NB4 (cell line): ENCODE data around the gene SPP1.
A peak's percentile ranks its signal among the peaks of the same experiment; 100 is the strongest.

Experiments used
- DNase-seq: peaks from one replicate; pipeline ENCODE4 v3.0.0; 2010; ENCODE audit warnings: low read depth
- H3K4me3 ChIP-seq: one replicate; pipeline ENCODE4 v1.5.1; 2011; ENCODE audit warnings: mild to moderate bottlenecking, low read depth, low read length, moderate library complexity
- CTCF ChIP-seq: IDR thresholded peaks from one replicate; pipeline ENCODE4 v1.5.1; 2012; ENCODE audit warnings: low read depth, low read length
- MAX ChIP-seq: IDR thresholded peaks from 2 replicates; pipeline ENCODE4 v1.6.1; 2011; ENCODE audit warnings: low read depth, low read length
- MYC ChIP-seq: IDR thresholded peaks from 2 replicates; pipeline ENCODE4 v1.6.1; 2011; ENCODE audit warnings: low read depth, low read length
- POLR2A ChIP-seq: IDR thresholded peaks from 2 replicates; pipeline ENCODE4 v1.6.1; 2011; ENCODE audit warnings: mild to moderate bottlenecking; ENCODE audit not compliant: insufficient read length; ENCODE audit errors: extremely low read depth

SPP1 gene

GRCh38 chr4:87975466-87975865 is at the start of gene SPP1:
Gene SPP1 (plus strand): TSS chr4:87975714. CDS start chr4:87976896, 1,182 bp downstream.
- peak; percentile 92 for DNase-seq
- TF ChIP-seq MAX = peak; percentile 61; the same call in 1 of the 2 replicates
- peak; percentile 57 for TF ChIP-seq MYC
- no peak for TF ChIP-seq POLR2A
- no peak for TF ChIP-seq CTCF
- H3K4me3 ChIP-seq = peak within 1 kb of the TSS; percentile 46

- TF ChIP-seq POLR2A = no peak
- no peak for TF ChIP-seq MAX
- no peak for TF ChIP-seq CTCF
- no peak for TF ChIP-seq MYC
- no peak for DNase-seq
- H3K4me3 ChIP-seq = no peak overlapping the region
These were observed 48.9 kb upstream of the SPP1 start for GRCh38 chr4:87926554-87927098.

- no peak overlapping the region for H3K4me3 ChIP-seq
- TF ChIP-seq CTCF = no peak
- no peak for TF ChIP-seq MAX
- TF ChIP-seq POLR2A = no peak
- no peak for TF ChIP-seq MYC
- no peak for DNase-seq
These were observed 44.9 kb upstream of the SPP1 start for GRCh38 chr4:87930629-87931028.

GRCh38 chr4:87931932-87932331 is 43.6 kb upstream of the SPP1 start:
- no peak overlapping the region for H3K4me3 ChIP-seq
- TF ChIP-seq POLR2A (no peak), CTCF (no peak), MAX (no peak), MYC (no peak)
- DNase-seq = no peak

- no peak for TF ChIP-seq MAX
- TF ChIP-seq MYC = no peak
- TF ChIP-seq POLR2A = no peak
- no peak for TF ChIP-seq CTCF
- no peak for DNase-seq
- no peak overlapping the region for H3K4me3 ChIP-seq
These were observed 42.8 kb upstream of the SPP1 start for GRCh38 chr4:87932718-87933141.

- no peak for TF ChIP-seq CTCF
- TF ChIP-seq MYC = no peak
- no peak for TF ChIP-seq MAX
- TF ChIP-seq POLR2A = no peak
- no peak overlapping the region for H3K4me3 ChIP-seq
- no peak for DNase-seq
These were observed 42.2 kb upstream of the SPP1 start for GRCh38 chr4:87933337-87933736.
